OCI-LY1 (cell line): ENCODE results near the gene OLFM2.

Source experiments
- H2AFZ ChIP-seq: fragments of 200-600 bp; sonication (generic), shearing (Covaris generic); 2 replicates; pipeline ENCODE4 v1.6.0; 2014; ENCODE audit warnings: antibody characterized with exemption, mild to moderate bottlenecking, low read length
- H3F3A ChIP-seq: fragments of 200-600 bp; sonication (generic), shearing (Covaris generic); 2 replicates; pipeline ENCODE4 v1.6.0; 2014; ENCODE audit warnings: mild to moderate bottlenecking, antibody characterized with exemption, low read length, moderate library complexity; ENCODE audit not compliant: insufficient read depth
- H3K27ac ChIP-seq: fragments of 200-600 bp; sonication (generic); 2 replicates; pipeline ENCODE4 v1.5.1; 2014; ENCODE audit warnings: low read length, mixed run types, mild to moderate bottlenecking, low read depth; ENCODE audit not compliant: poor library complexity, severe bottlenecking
- H3K27me3 ChIP-seq: fragments of 200-600 bp; sonication (generic); 2 replicates; pipeline ENCODE4 v1.6.0; 2014; ENCODE audit warnings: antibody characterized with exemption, mild to moderate bottlenecking, low read length, moderate library complexity; ENCODE audit not compliant: insufficient read depth
- H3K36me3 ChIP-seq: fragments of 200-600 bp; sonication (generic); 2 replicates; pipeline ENCODE4 v1.6.1; 2014; ENCODE audit warnings: mild to moderate bottlenecking, antibody characterized with exemption, low read length, moderate library complexity, mixed read lengths; ENCODE audit not compliant: insufficient read depth
- H3K4me1 ChIP-seq: fragments of 200-600 bp; sonication (generic); 2 replicates; pipeline ENCODE4 v1.5.1; 2014; ENCODE audit warnings: mild to moderate bottlenecking, low read length, moderate library complexity; ENCODE audit not compliant: insufficient read depth, severe bottlenecking
- H3K4me2 ChIP-seq: fragments of 200-600 bp; sonication (generic), shearing (Covaris generic); 2 replicates; pipeline ENCODE4 v1.6.1; 2014; ENCODE audit warnings: low read length
- H3K4me3 ChIP-seq: fragments of 200-600 bp; sonication (generic); 2 replicates; pipeline ENCODE4 v1.5.1; 2014; ENCODE audit warnings: low read length, low read depth, mild to moderate bottlenecking, mixed read lengths; ENCODE audit not compliant: poor library complexity, severe bottlenecking
- H3K79me2 ChIP-seq: fragments of 200-600 bp; shearing (Covaris generic); 2 replicates; pipeline ENCODE4 v1.6.1; 2016; ENCODE audit warnings: mixed run types, low read length, mixed read lengths; ENCODE audit not compliant: insufficient read depth
- H3K9ac ChIP-seq: fragments of 200-600 bp; sonication (generic), shearing (Covaris generic); 2 replicates; pipeline ENCODE4 v1.6.1; 2014; ENCODE audit warnings: mild to moderate bottlenecking, low read length, mixed read lengths
- H3K9me2 ChIP-seq: fragments of 200-600 bp; sonication (generic), shearing (Covaris generic); 2 replicates; pipeline ENCODE4 v1.6.1; 2014; ENCODE audit warnings: low read depth, mild to moderate bottlenecking, low read length, mixed read lengths
- H3K9me3 ChIP-seq: fragments of 200-600 bp; shearing (Covaris generic); 2 replicates; pipeline ENCODE4 v1.6.1; 2014; ENCODE audit warnings: low read length, mixed read lengths
- H4K20me1 ChIP-seq: fragments of 200-600 bp; sonication (generic), shearing (Covaris generic); 2 replicates; pipeline ENCODE4 v1.6.0; 2016; ENCODE audit warnings: mild to moderate bottlenecking, low read length; ENCODE audit not compliant: insufficient read depth
- EZH2 ChIP-seq: fragments of 200-600 bp; sonication (generic), shearing (Covaris generic); IDR thresholded peaks from 2 replicates; pipeline ENCODE4 v1.8.0; 2017; ENCODE audit warnings: borderline replicate concordance, mixed run types, mild to moderate bottlenecking, antibody characterized with exemption, low read length, moderate library complexity, mixed read lengths
- TF ChIP-seq, protein P1 (sequence below): fragments of 200-600 bp; sonication (generic), shearing (Covaris generic); IDR thresholded peaks from 2 replicates; pipeline ENCODE4 v1.5.1; 2017; ENCODE audit warnings: mild to moderate bottlenecking, antibody characterized with exemption, low read length, moderate library complexity, mixed read lengths

OLFM2 gene

DNA sequence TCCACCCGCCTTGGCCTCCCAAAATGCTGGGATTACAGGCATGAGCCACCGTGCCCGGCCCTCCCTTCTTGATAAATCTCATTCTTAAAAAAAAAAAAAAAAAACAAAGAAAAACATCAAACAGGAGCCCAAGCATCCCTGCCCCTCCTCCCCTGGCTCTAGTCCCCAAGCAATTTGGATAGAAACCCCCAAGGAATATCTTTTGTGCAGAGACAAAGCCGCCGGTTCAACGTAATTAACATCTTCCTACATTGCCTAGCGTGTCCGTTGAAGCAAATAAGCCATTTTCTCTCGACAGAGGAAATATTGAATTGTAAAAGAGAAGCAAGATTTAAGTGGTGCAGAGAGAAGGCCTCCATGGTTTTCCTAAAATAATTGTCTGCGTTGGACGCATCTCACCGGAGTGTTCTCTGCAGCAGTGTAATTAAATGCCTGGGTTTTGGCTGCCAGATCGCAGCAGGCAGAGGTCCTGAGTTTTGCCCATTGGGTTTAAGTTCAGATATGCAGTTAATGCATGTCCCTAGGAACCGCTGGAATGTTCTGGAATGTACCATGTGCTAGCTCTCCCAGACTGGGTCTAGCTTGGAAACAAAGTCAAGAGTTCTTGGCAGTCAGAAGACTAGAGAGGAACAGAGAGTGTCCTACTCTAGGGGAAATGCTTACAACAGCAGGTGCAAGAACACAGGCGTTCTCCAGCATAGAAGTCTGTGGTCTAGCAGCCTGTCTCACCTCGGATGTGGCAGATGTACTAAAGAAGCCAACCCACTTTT is 70.4 kb downstream of the OLFM2 start:
- no peak overlapping the region for H3K4me3 ChIP-seq

DNA sequence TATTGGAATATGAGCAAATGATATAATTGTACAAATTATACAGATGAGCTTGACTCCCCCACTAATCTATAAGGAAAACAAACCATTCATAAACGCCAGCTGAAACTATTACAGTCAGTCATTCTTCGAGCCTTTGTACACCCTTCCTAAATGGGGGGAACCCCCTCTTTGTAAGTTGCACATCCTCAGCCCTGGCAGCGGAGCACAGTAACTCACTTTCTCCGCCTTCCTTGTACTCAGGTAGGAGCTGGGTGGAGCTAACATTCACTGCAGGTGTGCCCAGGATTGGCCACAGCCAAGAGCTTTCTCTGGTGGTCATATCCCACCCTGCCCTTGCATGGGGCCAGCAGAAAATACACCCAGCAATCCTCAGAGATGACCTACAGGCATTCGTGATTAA is 72.6 kb downstream of the OLFM2 start:
- H3K36me3 ChIP-seq = no peaks in the 10 kb centered on the region

More for the DNA sequence above, 70.4 kb downstream of the OLFM2 start:
- Histone ChIP-seq H3K36me3 (no peaks in the 10 kb centered on the region), H3K27ac (no peak overlapping the region), H3K9me3 (no peaks in the 10 kb centered on the region), H3K4me2 (no peak overlapping the region), H3K27me3 (no peaks in the 10 kb centered on the region; the same call in 1 of the 2 replicates), H2AFZ (no peak overlapping the region), H4K20me1 (no peaks in the 10 kb centered on the region), H3K4me1 (no peaks in the 10 kb centered on the region), H3K79me2 (no peaks in the 10 kb centered on the region), H3K9me2 (no peaks in the 10 kb centered on the region), H3K9ac (no peak overlapping the region), H3F3A (no peaks in the 10 kb centered on the region)
- TF ChIP-seq, protein P1, sequence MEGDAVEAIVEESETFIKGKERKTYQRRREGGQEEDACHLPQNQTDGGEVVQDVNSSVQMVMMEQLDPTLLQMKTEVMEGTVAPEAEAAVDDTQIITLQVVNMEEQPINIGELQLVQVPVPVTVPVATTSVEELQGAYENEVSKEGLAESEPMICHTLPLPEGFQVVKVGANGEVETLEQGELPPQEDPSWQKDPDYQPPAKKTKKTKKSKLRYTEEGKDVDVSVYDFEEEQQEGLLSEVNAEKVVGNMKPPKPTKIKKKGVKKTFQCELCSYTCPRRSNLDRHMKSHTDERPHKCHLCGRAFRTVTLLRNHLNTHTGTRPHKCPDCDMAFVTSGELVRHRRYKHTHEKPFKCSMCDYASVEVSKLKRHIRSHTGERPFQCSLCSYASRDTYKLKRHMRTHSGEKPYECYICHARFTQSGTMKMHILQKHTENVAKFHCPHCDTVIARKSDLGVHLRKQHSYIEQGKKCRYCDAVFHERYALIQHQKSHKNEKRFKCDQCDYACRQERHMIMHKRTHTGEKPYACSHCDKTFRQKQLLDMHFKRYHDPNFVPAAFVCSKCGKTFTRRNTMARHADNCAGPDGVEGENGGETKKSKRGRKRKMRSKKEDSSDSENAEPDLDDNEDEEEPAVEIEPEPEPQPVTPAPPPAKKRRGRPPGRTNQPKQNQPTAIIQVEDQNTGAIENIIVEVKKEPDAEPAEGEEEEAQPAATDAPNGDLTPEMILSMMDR = no peak
- no peak for TF ChIP-seq EZH2

DNA sequence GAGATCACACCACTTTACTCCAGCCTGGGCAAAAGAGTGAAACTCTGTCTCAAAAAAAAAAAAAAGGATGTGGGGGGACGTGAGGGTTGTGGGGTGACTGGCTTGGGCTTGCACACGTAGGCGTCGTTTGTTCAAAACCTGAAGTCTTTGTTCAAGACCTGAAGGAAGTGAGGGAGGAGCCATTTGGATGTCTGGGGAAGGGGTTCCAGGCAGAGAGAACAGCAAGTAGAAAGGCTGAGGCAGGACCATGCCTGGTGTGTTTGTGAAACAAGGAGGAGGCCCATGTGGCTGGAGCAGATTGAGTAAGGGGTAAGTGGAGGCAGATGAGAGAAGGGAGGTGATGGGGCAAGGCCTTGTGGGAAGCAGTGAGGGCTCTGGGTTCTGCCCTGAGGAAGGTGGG is 73.4 kb downstream of the OLFM2 start:
- TF ChIP-seq, protein P1 = no peak
- no peak for TF ChIP-seq EZH2
- no peaks in the 10 kb centered on the region for H3K36me3 ChIP-seq

More for the DNA sequence above, 72.6 kb downstream of the OLFM2 start:
- TF ChIP-seq EZH2 = no peak
- TF ChIP-seq, protein P1 = no peak
- H2AFZ ChIP-seq = no peak overlapping the region
- no peak overlapping the region for H3K4me3 ChIP-seq
- H3K27ac ChIP-seq = no peak overlapping the region
- H3K9me3 ChIP-seq = no peaks in the 10 kb centered on the region
- H4K20me1 ChIP-seq = no peaks in the 10 kb centered on the region
- no peaks in the 10 kb centered on the region; the same call in 1 of the 2 replicates for H3K27me3 ChIP-seq
- no peaks in the 10 kb centered on the region for H3F3A ChIP-seq
- H3K4me2 ChIP-seq = no peak overlapping the region
- no peak overlapping the region for H3K9ac ChIP-seq
- no peaks in the 10 kb centered on the region for H3K79me2 ChIP-seq
- no peaks in the 10 kb centered on the region for H3K4me1 ChIP-seq
- no peaks in the 10 kb centered on the region for H3K9me2 ChIP-seq

More for the DNA sequence above, 73.4 kb downstream of the OLFM2 start:
- H4K20me1 ChIP-seq = no peaks in the 10 kb centered on the region
- no peaks in the 10 kb centered on the region for H3K9me3 ChIP-seq
- no peak overlapping the region for H3K4me3 ChIP-seq
- H2AFZ ChIP-seq = no peak overlapping the region
- no peak overlapping the region for H3K27ac ChIP-seq
- H3K27me3 ChIP-seq = no peaks in the 10 kb centered on the region; the same call in 1 of the 2 replicates
- H3K9ac ChIP-seq = no peak overlapping the region
- H3K79me2 ChIP-seq = no peaks in the 10 kb centered on the region
- no peak overlapping the region for H3K4me2 ChIP-seq
- H3F3A ChIP-seq = no peaks in the 10 kb centered on the region
- H3K4me1 ChIP-seq = no peaks in the 10 kb centered on the region
- no peaks in the 10 kb centered on the region for H3K9me2 ChIP-seq
